Coronary artery (tissue), 2 donors: ENCODE data around the gene ATOX1.
A peak's percentile ranks its signal among the peaks of the same experiment; 100 is the strongest.

ENCODE experiments used
- DNase-seq: peaks from one replicate; pipeline ENCODE4 v3.0.0-alpha.2; 2017; ENCODE audit warnings: low spot score
- H3K27ac ChIP-seq, 2 donors: fragments of 200-600 bp; sonication (generic); one replicate each; pipeline ENCODE4 v1.5.1; 2016 to 2019
- H3K4me3 ChIP-seq: fragments of 200-600 bp; sonication (generic); 2 replicates; pipeline ENCODE4 v1.5.1; 2016; ENCODE audit warnings: mild to moderate bottlenecking, moderate library complexity
- TF ChIP-seq, protein P1 (sequence below): fragments of 200-600 bp; sonication (generic); IDR thresholded peaks from one replicate; pipeline ENCODE4 v1.5.1; 2019; ENCODE audit warnings: antibody characterized with exemption

ATOX1 gene

DNA sequence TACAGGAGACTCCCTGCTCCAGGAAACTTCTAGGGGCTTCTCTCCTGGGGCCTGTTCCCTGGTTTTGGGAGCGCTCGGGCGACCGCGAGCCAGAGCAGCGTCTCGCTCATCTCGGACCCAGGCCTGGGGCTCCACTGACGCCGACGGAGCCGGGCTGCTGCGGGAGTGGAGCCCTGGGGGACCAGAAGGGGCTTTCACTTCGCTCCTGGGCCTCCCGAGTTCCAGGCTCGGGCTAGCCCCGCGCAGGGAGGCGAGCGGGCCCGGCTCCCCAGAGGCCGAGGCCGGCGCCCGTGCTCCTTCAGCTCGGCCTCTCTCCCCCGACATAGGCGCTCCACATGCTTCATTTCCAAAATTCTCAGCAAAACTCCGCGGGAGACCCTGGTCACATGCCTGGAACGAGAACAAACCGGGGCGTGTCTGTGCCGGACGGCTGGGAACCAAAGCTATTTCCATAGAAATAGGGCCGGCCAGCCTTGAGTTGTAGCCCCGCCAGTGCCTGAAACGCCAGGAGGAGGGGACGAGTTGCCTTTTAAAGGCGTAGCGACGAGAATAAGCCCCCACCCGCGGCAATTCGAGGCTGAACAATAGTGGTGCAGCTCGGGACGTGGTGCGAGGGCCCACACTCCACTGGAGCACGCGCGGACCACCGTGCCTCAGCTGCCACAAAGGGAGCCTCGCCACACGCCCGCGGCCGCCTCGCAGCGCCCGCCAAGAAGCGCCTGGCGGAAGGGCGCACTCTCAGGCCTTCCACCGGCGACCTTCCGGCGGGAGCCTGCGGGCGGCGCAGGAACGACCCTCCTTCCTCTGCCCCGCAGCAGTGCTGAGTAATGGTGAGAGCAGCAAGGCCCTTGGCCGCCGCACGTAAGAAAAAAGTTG is 12.2 kb upstream of the ATOX1 start:
- DNase-seq: peak; percentile 90

DNA sequence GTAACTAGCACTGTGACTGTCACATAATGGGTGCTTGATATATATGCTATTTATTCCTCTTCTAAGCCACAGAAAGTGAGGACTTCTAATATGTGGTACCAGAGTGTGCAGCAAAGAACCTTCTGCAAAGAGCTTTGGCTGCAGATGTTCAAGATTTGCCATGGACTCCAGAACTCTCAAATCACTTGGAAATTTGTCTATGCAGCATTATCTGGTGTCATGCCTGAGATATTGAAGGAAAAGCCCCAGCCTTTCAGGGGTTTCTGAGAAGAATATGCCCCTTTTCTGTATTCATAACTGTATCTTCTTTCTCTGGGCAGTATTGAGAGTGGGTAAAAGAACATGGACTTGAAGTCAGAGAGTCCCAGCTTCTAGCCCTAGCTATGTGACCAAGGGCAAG is 8.5 kb upstream of the ATOX1 start:
- TF ChIP-seq, protein P1, sequence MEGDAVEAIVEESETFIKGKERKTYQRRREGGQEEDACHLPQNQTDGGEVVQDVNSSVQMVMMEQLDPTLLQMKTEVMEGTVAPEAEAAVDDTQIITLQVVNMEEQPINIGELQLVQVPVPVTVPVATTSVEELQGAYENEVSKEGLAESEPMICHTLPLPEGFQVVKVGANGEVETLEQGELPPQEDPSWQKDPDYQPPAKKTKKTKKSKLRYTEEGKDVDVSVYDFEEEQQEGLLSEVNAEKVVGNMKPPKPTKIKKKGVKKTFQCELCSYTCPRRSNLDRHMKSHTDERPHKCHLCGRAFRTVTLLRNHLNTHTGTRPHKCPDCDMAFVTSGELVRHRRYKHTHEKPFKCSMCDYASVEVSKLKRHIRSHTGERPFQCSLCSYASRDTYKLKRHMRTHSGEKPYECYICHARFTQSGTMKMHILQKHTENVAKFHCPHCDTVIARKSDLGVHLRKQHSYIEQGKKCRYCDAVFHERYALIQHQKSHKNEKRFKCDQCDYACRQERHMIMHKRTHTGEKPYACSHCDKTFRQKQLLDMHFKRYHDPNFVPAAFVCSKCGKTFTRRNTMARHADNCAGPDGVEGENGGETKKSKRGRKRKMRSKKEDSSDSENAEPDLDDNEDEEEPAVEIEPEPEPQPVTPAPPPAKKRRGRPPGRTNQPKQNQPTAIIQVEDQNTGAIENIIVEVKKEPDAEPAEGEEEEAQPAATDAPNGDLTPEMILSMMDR: no peak
- no peak for DNase-seq
- no peak overlapping the region for H3K4me3 ChIP-seq
- no peak overlapping the region for H3K27ac ChIP-seq

More for the DNA sequence above, 12.2 kb upstream of the ATOX1 start:
- Histone ChIP-seq H3K27ac (peak overlapping the region; percentile 95 to 97), H3K4me3 (peak overlapping the region; percentile 77)
- TF ChIP-seq, protein P1: no peak

DNA sequence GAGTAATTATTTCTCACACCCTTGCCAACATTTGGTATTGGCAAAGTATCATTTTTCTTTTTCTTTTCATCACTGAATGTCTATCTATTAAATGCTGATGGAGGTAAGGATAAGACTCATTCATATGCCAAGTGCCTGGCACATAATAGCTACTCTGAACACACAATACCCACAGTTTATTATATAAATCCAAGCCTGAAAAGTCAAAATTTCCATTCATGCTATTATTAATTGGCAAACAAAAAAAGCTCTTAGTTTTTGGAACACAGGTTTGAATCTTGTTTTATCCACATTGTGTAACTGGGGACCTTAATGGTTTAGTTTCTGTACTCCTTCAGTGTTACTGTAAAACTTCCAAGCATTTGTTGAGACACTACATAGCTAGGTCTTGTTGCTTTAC is 6.4 kb upstream of the ATOX1 start:
- no peak overlapping the region for H3K27ac ChIP-seq
- TF ChIP-seq, protein P1: no peak
- no peak for DNase-seq
- H3K4me3 ChIP-seq: no peak overlapping the region

DNA sequence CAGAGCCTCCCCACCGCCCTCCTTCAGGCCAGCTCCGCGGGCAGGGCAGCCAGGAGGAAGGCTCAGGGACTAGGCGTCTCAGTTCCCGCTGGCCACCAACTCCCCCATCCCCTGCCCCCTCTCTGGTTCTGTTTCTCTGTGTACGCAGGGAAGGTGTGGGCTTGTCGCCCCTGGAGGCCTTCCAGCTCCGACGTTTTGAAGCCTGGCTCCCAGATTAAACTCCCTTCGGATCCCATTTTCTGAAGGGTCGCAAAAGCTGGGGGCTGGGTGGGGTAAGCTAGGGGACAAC is 346 bp downstream of the ATOX1 start:
- TF ChIP-seq, protein P1: no peak
- Histone ChIP-seq H3K27ac (peak overlapping the region; percentile 74 to 94), H3K4me3 (peak overlapping the region; percentile 71)
- no peak for DNase-seq

DNA sequence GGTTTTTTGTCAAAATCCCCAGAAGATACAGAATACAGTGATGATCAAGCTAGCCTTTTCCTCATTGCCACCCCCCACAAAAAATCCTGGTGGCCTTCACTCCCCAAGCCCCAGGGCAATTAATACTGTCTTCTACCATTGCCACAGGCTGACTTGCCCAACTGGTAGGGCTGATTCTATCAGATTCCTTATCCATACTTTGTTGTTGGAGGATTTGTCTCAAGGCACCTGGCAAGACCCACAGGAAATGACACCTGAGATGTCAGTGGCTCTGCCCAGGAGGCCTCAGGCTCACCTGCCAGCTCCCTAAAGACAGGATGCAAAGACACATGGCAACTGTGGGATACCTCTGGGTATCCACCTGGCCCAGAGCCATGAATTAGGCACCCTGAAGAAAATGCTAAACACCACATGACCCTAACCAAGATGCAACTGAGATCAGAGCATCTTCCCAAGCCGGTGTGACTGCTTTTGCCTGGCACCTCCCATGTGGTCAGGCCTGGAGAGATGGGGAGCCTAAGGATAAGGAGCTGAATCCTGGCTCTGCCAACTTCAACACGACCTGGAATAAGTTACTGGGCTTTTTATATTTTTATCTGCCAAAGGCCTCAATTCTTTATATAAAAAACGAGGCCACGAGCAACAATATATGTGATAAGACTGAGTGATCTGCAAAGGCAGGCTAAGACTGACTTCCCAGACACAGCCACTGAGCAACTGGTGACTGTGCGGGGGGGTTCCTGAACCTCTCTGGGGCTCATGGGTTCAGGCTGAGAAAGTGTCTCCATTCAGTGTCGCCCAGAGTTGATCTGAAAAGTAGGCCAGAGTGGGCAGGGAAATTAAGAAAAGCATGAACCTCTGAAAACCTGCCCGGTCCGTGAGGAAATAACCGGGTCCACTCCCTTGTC is 944 bp downstream of the ATOX1 start:
- DNase-seq: no peak
- TF ChIP-seq, protein P1: no peak
- Histone ChIP-seq H3K27ac (peak overlapping the region; percentile 74 to 94), H3K4me3 (peak overlapping the region; percentile 71)

DNA sequence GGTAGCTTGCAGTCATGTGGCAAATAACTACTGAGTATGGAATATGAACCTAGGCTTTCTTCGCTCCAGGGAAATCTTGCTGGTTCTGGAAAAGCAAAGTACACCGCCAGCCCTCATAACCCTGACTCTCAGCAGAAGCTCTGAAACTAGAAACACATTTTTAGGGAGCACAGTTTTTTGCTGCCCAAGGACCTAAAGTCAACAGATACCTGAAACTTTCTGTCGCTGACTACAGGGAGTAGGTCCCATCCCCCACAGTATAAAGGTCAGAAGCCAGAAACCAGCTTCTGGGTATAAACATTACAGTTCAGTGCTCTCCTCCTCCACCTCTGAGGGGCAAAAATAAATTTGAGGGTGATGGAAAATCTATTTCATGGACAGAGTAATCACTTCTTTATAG is 3.0 kb downstream of the ATOX1 start:
- no peak for DNase-seq
- no peak overlapping the region for H3K4me3 ChIP-seq
- TF ChIP-seq, protein P1: no peak
- no peak overlapping the region for H3K27ac ChIP-seq
